ENCODE results near the gene TMED4. TPM values are rescaled to one million over a fixed set of nuclear protein-coding genes. Genes with fewer than 3 reads are reported as not detected.
A peak's percentile ranks its signal among the peaks of the same experiment; 100 is the strongest.
"Not testable (repeated sequence)": the region's sequence is repeated elsewhere in the genome, so short reads cannot be mapped to it uniquely, and the experiment has no call there.

The TMED4 gene
- total RNA-seq, 2 experiments from 2014 or later, result 74.6 to 76.2 TPM

GRCh38 chr7:44563171-44563679 is 18.8 kb downstream of the TMED4 start:
- intact Hi-C loops (cut with micrococcal nuclease), result no loop called here
- H3K27me3 Mint-ChIP-seq, result no peaks in the 10 kb centered on the region
- peaks cover 12% of the 10 kb centered on the region for H3K4me1 Mint-ChIP-seq (ENCODE audit: low read depth)
- H3K9me3 Mint-ChIP-seq, result no peaks in the 10 kb centered on the region
- DNase-seq, result no peak
- H3K4me3 Mint-ChIP-seq, result no peak overlapping the region
- no peak for ATAC-seq
- CTCF ChIA-PET, result no interaction called here
- TF ChIP-seq CTCF (IDR thresholded peaks at IDR 0.05), result no peak
- H3K36me3 Mint-ChIP-seq (ENCODE audit: low read depth), result peaks cover 32% of the 10 kb centered on the region
- H3K27ac Mint-ChIP-seq, result peak overlapping the region; percentile 57
- POLR2A ChIA-PET, result interaction anchor here (1.2 to 4.0 kb wide), 3 partner anchors 9 to 235 kb away, joined by 3 to 23 read pairs (median 4); partner anchors contain the start of gene DDX56

GRCh38 chr7:44562622-44562962 is 19.4 kb downstream of the TMED4 start:
- POLR2A ChIA-PET, result interaction anchor here (1.2 to 4.0 kb wide), 2 partner anchors 10 to 71 kb away, joined by 3 to 23 read pairs; partner anchors contain the start of gene DDX56
- Mint-ChIP-seq H3K4me1 (ENCODE audit: low read depth) (peaks cover 10% of the 10 kb centered on the region), H3K36me3 (ENCODE audit: low read depth) (peaks cover 29% of the 10 kb centered on the region)
- DNase-seq; H3K9me3 Mint-ChIP-seq; H3K27me3 Mint-ChIP-seq; H3K27ac Mint-ChIP-seq; intact Hi-C loops (cut with micrococcal nuclease); H3K4me3 Mint-ChIP-seq; ATAC-seq; CTCF ChIA-PET: not testable (repeated sequence)

GRCh38 chr7:44561962-44562621 is 19.9 kb downstream of the TMED4 start:
- H3K4me1 Mint-ChIP-seq (ENCODE audit: low read depth), result peaks cover 5% of the 10 kb centered on the region
- H3K36me3 Mint-ChIP-seq (ENCODE audit: low read depth), result peaks cover 24% of the 10 kb centered on the region
- intact Hi-C loops (cut with micrococcal nuclease), result no loop called here
- TF ChIP-seq CTCF (IDR thresholded peaks at IDR 0.05), result no peak
- ChIA-PET POLR2A (interaction anchor here (1.2 to 4.0 kb wide), 2 partner anchors 10 to 71 kb away, joined by 3 to 23 read pairs; partner anchors contain the start of gene DDX56), CTCF (no interaction called here)
- no peaks in the 10 kb centered on the region for H3K27me3 Mint-ChIP-seq
- H3K9me3 Mint-ChIP-seq, result no peaks in the 10 kb centered on the region
- H3K4me3 Mint-ChIP-seq, result no peak overlapping the region
- no peak overlapping the region for H3K27ac Mint-ChIP-seq
- ATAC-seq, result no peak
- no peak for DNase-seq

- no peak overlapping the region for H3K27ac Mint-ChIP-seq
- H3K4me1 Mint-ChIP-seq (ENCODE audit: low read depth), result peaks cover 2% of the 10 kb centered on the region
- POLR2A ChIA-PET, result interaction anchor here (4.0 kb wide), 1 partner anchor 11 kb away, joined by 23 read pairs; the partner anchor contains the start of gene DDX56
- intact Hi-C loops (cut with micrococcal nuclease), result no loop called here
- DNase-seq (no peak), ATAC-seq (no peak)
- CTCF ChIA-PET, result interaction anchor here (2.3 kb wide), 1 partner anchor 27 kb away, joined by 7 read pairs; no protein-coding TSS in a partner anchor
- H3K9me3 Mint-ChIP-seq, result no peaks in the 10 kb centered on the region
- H3K27me3 Mint-ChIP-seq, result no peaks in the 10 kb centered on the region
- no peak for TF ChIP-seq CTCF (IDR thresholded peaks at IDR 0.05)
- H3K4me3 Mint-ChIP-seq, result no peak overlapping the region
- peaks cover 22% of the 10 kb centered on the region for H3K36me3 Mint-ChIP-seq (ENCODE audit: low read depth)
Observed at GRCh38 chr7:44561481-44561880, 20.6 kb downstream of the TMED4 start.

- Mint-ChIP-seq H3K36me3 (ENCODE audit: low read depth) (peaks cover 8% of the 10 kb centered on the region), H3K9me3 (no peaks in the 10 kb centered on the region), H3K27ac (no peak overlapping the region), H3K4me1 (ENCODE audit: low read depth) (no peaks in the 10 kb centered on the region), H3K4me3 (no peak overlapping the region), H3K27me3 (no peaks in the 10 kb centered on the region)
- no peak for TF ChIP-seq CTCF (IDR thresholded peaks at IDR 0.05)
- ChIA-PET POLR2A (interaction anchor here (0.6 to 4.0 kb wide), 3 partner anchors 9 to 239 kb away, joined by 3 to 23 read pairs (median 3); partner anchors contain the start of gene DDX56), CTCF (interaction anchor here (2.3 kb wide), 1 partner anchor 25 kb away, joined by 7 read pairs; no protein-coding TSS in a partner anchor)
- ATAC-seq (no peak), DNase-seq (no peak)
- intact Hi-C loops (cut with micrococcal nuclease), result no loop called here
Observed at GRCh38 chr7:44559485-44559884, 22.5 kb downstream of the TMED4 start.

Measured in activated CD8-positive, alpha-beta T cell treated with anti-CD3 and anti-CD28 coated beads for 36 hours (primary cell).